GM13976 (cell line): ENCODE data around the gene CCR6.

Source experiments
- DNase-seq: peaks from one replicate; pipeline ENCODE4 v3.0.0; 2012; ENCODE audit warnings: low spot score
- in situ Hi-C: fragments of 300-500 bp; cut with MboI; formaldehyde crosslinking; loops from one replicate; pipeline ENCODE4 v1.12.0; 2022; ENCODE audit warnings: low sequenced_read_pairs, mixed read lengths, inconsistent platforms; ENCODE audit not compliant: unreplicated experiment
- TF ChIP-seq, protein P1 (sequence below): IDR thresholded peaks from 2 replicates; pipeline ENCODE4 v1.5.1; 2012; ENCODE audit warnings: borderline replicate concordance, mild to moderate bottlenecking; ENCODE audit not compliant: insufficient read depth; ENCODE audit errors: extremely low read depth, missing control alignments, control extremely low read depth

Gene CCR6

DNA sequence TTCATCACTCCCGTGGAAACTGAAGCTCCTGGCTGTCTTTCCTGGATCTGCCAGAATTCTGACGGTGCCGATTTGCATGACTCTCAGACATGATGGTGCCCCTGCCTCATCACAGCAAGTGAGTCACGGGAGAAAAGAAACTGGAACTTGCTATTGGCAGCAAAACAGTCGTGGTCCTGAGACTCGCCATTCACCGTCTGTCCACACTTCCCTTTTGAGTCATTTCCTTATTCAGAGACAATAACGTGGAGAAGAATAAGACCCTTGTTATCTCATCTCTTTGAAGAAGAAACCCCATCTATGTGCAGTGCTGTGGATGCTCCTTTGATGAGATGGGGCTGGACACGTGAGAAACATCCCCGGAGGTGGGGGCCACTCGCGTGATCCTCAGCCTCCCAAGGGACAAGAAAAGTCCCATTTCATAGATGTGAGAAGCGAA is 30.6 kb downstream of the CCR6 start:
- TF ChIP-seq, protein P1, sequence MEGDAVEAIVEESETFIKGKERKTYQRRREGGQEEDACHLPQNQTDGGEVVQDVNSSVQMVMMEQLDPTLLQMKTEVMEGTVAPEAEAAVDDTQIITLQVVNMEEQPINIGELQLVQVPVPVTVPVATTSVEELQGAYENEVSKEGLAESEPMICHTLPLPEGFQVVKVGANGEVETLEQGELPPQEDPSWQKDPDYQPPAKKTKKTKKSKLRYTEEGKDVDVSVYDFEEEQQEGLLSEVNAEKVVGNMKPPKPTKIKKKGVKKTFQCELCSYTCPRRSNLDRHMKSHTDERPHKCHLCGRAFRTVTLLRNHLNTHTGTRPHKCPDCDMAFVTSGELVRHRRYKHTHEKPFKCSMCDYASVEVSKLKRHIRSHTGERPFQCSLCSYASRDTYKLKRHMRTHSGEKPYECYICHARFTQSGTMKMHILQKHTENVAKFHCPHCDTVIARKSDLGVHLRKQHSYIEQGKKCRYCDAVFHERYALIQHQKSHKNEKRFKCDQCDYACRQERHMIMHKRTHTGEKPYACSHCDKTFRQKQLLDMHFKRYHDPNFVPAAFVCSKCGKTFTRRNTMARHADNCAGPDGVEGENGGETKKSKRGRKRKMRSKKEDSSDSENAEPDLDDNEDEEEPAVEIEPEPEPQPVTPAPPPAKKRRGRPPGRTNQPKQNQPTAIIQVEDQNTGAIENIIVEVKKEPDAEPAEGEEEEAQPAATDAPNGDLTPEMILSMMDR = no peak
- peak; percentile 76 for DNase-seq
- in situ Hi-C loops = loop anchor here (10.0 kb wide), 1 partner anchor 379 kb away; no protein-coding TSS in a partner anchor

DNA sequence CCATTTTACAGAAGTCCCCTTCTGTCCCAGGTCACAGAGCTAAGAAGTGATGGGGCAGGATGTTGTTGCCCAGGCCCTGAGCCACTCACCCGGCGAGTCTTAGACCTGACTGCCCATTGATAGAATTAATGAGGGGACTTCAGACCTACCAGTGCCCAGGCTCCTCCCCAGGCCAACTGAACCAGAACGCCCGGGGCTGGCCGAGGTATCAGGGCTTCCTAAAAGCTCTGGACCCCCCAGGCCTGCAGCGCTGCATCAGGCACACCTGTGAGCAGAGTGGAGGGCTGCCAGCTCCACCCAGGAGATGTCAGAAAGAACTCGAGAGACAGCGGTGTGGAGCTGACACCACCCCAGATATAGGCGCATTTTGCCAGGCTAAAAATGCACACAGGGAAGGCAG is 31.4 kb downstream of the CCR6 start:
- DNase-seq = no peak
- TF ChIP-seq, protein P1 = no peak
- in situ Hi-C loops = loop anchor here (10.0 kb wide), 1 partner anchor 379 kb away; no protein-coding TSS in a partner anchor

DNA sequence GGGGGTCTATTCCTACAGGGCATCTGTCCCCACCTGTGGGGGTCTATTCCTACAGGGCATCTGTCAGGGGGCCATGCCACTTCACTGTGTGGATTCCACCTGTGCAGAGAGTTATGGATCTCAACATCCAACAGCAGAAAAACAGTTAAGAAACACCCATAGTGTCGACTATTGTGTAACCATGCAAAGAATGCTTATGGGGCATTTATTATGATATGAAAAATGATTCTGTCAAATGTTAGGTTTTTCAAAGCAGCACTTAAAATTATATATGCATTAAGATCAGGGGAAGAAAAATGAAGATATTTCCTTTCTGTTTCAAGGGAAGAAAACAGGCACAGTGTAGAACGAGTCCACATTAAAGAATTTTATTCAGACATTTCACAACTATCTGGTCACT is 32.0 kb downstream of the CCR6 start:
- DNase-seq = no peak
- in situ Hi-C loops = loop anchor here (10.0 kb wide), 1 partner anchor 380 kb away; no protein-coding TSS in a partner anchor
- TF ChIP-seq, protein P1 = no peak

DNA sequence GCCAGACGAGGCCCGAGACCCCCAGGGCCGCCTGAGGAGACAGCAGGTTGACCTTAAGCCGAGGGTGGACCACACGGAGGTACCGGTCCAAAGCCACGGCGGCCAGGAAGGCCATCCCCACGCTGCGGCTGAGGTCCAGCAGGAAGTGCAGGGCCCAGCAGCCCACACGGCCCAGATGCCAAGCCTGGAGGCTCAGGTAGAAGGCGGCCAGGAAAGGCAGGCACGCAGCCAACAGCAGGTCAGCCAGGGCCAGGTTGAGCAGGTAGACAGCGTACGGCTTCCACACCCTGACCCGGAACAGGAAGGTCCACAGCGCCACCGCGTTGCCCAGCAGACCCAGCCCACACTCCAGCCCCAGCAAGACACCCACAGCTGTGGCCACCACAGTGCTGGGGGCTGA is 34.5 kb downstream of the CCR6 start:
- DNase-seq = no peak
- in situ Hi-C loops = loop anchor here (10.0 kb wide), 1 partner anchor 383 kb away; no protein-coding TSS in a partner anchor
- TF ChIP-seq, protein P1 = no peak

DNA sequence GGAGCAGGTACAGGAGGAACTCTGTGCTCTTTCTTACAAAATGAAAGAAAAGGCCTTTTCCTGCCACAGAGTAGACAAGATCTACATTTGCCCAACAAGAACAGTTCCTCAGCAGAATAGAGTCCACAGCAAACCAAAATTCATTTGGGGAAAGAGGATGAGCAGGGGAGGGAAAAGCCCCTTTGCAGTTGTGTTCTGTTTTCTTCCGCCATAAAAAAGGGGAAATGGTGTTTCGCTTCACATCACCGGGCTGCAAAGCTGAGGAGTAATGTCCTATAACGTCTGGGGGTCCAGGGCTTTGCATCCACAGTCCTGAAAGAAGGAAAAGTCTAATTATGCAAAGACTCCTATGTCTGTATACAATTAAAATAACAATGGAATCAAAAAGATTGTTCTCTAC is 35.0 kb downstream of the CCR6 start, which contains the start of gene GPR31:
GPR31 (minus strand) TSS at position 118 of the 400 bp plus-strand sequence. CDS start 149 bp downstream, outside the sequence.
- TF ChIP-seq, protein P1 = no peak
- no peak for DNase-seq
- in situ Hi-C loops = loop anchor here (10.0 kb wide), 1 partner anchor 383 kb away; no protein-coding TSS in a partner anchor

DNA sequence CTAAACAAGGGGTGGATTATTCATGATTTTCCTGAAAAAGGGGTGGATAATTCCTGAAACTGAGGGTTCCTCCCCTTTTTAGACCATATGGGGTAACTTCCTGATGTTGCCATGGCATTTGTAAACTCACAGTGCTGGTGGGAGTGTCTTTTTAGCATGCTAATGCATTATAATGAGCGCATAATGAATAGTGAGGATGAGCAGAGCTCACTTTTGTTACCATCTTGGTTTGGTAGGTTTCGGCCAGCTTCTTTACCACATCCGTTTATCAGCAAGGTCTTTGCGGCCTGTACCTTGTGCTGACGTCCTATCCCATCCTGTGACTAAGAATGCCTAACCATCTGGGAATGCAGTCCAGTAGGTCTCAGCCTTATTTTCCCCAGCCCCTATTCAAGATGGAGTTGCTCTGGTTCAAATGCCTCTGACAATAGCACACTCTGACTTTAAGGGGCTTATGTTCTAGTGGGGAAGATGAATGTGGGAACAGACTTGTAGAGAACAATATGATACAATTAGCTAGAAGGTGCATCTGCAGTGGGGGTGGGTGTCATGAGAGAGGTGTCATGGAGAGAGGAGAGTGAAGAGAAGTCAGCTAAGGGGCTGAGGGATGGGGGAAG is 39.1 kb downstream of the CCR6 start:
- in situ Hi-C loops = no loop called here
- TF ChIP-seq, protein P1 = no peak
- DNase-seq = no peak
